Activated CD4-positive, alpha-beta T cell treated with anti-CD3 and anti-CD28 coated beads, Interleukin-2, amount 10 ng/mL, durations not matched to agents 7 days and 5 days (primary cell): Measurements from ENCODE around the gene HHAT. TPM values are rescaled to one million over a fixed set of nuclear protein-coding genes. Genes with fewer than 3 reads are reported as not detected.

Source experiments
- CTCF ChIA-PET: fragments of 350-600 bp; sonication (Branson Sonifier 250); formaldehyde crosslinking; loops from one replicate; lab custom pipeline; 2021; ENCODE audit warnings: antibody characterized with exemption; lab: Charles Lee
- POLR2A ChIA-PET: fragments of 350-600 bp; sonication (Branson Sonifier 250); formaldehyde crosslinking; loops from one replicate; lab custom pipeline; 2021; ENCODE audit warnings: antibody characterized with exemption; lab: Charles Lee
- DNase-seq: peaks from one replicate; pipeline ENCODE4 v3.0.0-alpha.2; 2020
- H3K27ac Mint-ChIP-seq: one replicate; pipeline ENCODE4 v1.8.0; 2021; ENCODE audit warnings: mild to moderate bottlenecking, moderate library complexity, mixed read lengths
- H3K27me3 Mint-ChIP-seq: one replicate; pipeline ENCODE4 v1.8.0; 2021; ENCODE audit warnings: mixed read lengths
- H3K36me3 Mint-ChIP-seq: one replicate; pipeline ENCODE4 v1.8.0; 2021; ENCODE audit warnings: low read depth, mixed read lengths
- H3K4me1 Mint-ChIP-seq: one replicate; pipeline ENCODE4 v1.8.0; 2021; ENCODE audit warnings: mixed read lengths
- H3K4me3 Mint-ChIP-seq: one replicate; pipeline ENCODE4 v1.8.0; 2021; ENCODE audit warnings: mild to moderate bottlenecking, moderate library complexity, mixed read lengths
- H3K9me3 Mint-ChIP-seq: one replicate; pipeline ENCODE4 v1.8.0; 2021; ENCODE audit warnings: mixed read lengths
- total RNA-seq, 2 experiments: library from RNA; stranded (reverse); gene quantifications; one replicate each; pipeline ENCODE4 v1.2.3, GENCODE V29; 2021

HHAT gene
- total RNA-seq, 2 experiments from 2014 or later: 1.3 to 1.5 TPM

- no peak overlapping the region for H3K4me3 Mint-ChIP-seq
- ChIA-PET POLR2A (no interaction called here), CTCF (no interaction called here)
- H3K27ac Mint-ChIP-seq: no peak overlapping the region
- no peak for DNase-seq
- no peaks in the 10 kb centered on the region for H3K36me3 Mint-ChIP-seq
- no peaks in the 10 kb centered on the region for H3K4me1 Mint-ChIP-seq
- no peaks in the 10 kb centered on the region for H3K27me3 Mint-ChIP-seq
- H3K9me3 Mint-ChIP-seq: no peaks in the 10 kb centered on the region
Measured at GRCh38 chr1:210496063-210496462, 167.4 kb downstream of the HHAT start.

DNA sequence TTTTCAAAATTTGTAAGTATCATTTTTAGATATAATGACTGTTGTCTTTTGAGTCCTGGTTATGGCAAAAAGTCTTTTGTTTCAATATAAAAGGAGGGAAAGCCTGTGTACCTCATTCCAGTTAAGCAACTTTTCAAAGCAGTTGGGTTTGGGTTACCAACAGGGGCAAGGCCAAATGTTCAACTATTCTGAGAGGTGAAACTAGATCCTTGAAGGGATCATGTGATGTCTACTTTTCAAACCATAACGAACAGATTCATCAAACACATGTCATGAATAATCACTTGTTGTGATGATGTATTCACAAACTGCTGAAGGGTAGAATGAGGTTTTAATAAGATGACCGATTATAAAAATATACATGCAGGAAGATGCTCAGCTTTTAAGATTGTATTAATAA lies 171.3 kb downstream of the HHAT start:
- ChIA-PET POLR2A (no interaction called here), CTCF (interaction anchor here (0.7 kb wide), 2 partner anchors 13 to 163 kb away, joined by 3 to 4 read pairs; no protein-coding TSS in a partner anchor)
- Mint-ChIP-seq H3K36me3 (no peaks in the 10 kb centered on the region), H3K9me3 (no peaks in the 10 kb centered on the region), H3K27me3 (no peaks in the 10 kb centered on the region), H3K4me1 (no peaks in the 10 kb centered on the region), H3K4me3 (no peak overlapping the region), H3K27ac (no peak overlapping the region)
- no peak for DNase-seq

GRCh38 chr1:210500831-210501230 lies 172.1 kb downstream of the HHAT start:
- ChIA-PET POLR2A (no interaction called here), CTCF (no interaction called here)
- no peaks in the 10 kb centered on the region for H3K27me3 Mint-ChIP-seq
- no peaks in the 10 kb centered on the region for H3K9me3 Mint-ChIP-seq
- no peaks in the 10 kb centered on the region for H3K4me1 Mint-ChIP-seq
- H3K27ac Mint-ChIP-seq: no peak overlapping the region
- DNase-seq: no peak
- no peaks in the 10 kb centered on the region for H3K36me3 Mint-ChIP-seq
- no peak overlapping the region for H3K4me3 Mint-ChIP-seq

- Mint-ChIP-seq H3K9me3 (no peaks in the 10 kb centered on the region), H3K4me1 (no peaks in the 10 kb centered on the region), H3K27ac (no peak overlapping the region), H3K4me3 (no peak overlapping the region), H3K27me3 (no peaks in the 10 kb centered on the region), H3K36me3 (no peaks in the 10 kb centered on the region)
- CTCF ChIA-PET: interaction anchor here (0.6 kb wide), 1 partner anchor 1090 kb away, joined by 3 read pairs; no protein-coding TSS in a partner anchor
- no peak for DNase-seq
- POLR2A ChIA-PET: no interaction called here
Measured at GRCh38 chr1:210504286-210504685, 175.6 kb downstream of the HHAT start.

- Mint-ChIP-seq H3K4me3 (no peak overlapping the region), H3K4me1 (no peaks in the 10 kb centered on the region), H3K36me3 (no peaks in the 10 kb centered on the region), H3K27ac (no peak overlapping the region), H3K9me3 (no peaks in the 10 kb centered on the region), H3K27me3 (no peaks in the 10 kb centered on the region)
- no peak for DNase-seq
- ChIA-PET POLR2A (no interaction called here), CTCF (interaction anchor here (0.6 kb wide), 1 partner anchor 450 kb away, joined by 3 read pairs; no protein-coding TSS in a partner anchor)
Measured at GRCh38 chr1:210505601-210506496, 177.1 kb downstream of the HHAT start.

GRCh38 chr1:210506689-210507088 lies 178.0 kb downstream of the HHAT start:
- H3K27me3 Mint-ChIP-seq: no peaks in the 10 kb centered on the region
- no peaks in the 10 kb centered on the region for H3K9me3 Mint-ChIP-seq
- ChIA-PET CTCF (interaction anchor here (0.6 kb wide), 1 partner anchor 29 kb away, joined by 4 read pairs; no protein-coding TSS in a partner anchor), POLR2A (no interaction called here)
- H3K4me1 Mint-ChIP-seq: no peaks in the 10 kb centered on the region
- DNase-seq: no peak
- H3K27ac Mint-ChIP-seq: no peak overlapping the region
- H3K4me3 Mint-ChIP-seq: no peak overlapping the region
- no peaks in the 10 kb centered on the region for H3K36me3 Mint-ChIP-seq

- Mint-ChIP-seq H3K4me1 (no peaks in the 10 kb centered on the region), H3K27ac (no peak overlapping the region), H3K9me3 (no peaks in the 10 kb centered on the region), H3K27me3 (no peaks in the 10 kb centered on the region), H3K4me3 (no peak overlapping the region), H3K36me3 (no peaks in the 10 kb centered on the region)
- ChIA-PET POLR2A (no interaction called here), CTCF (interaction anchor here (0.6 kb wide), 1 partner anchor 245 kb away, joined by 3 read pairs; no protein-coding TSS in a partner anchor)
- DNase-seq: no peak
Measured at GRCh38 chr1:210516092-210516656, 187.5 kb downstream of the HHAT start.

DNA sequence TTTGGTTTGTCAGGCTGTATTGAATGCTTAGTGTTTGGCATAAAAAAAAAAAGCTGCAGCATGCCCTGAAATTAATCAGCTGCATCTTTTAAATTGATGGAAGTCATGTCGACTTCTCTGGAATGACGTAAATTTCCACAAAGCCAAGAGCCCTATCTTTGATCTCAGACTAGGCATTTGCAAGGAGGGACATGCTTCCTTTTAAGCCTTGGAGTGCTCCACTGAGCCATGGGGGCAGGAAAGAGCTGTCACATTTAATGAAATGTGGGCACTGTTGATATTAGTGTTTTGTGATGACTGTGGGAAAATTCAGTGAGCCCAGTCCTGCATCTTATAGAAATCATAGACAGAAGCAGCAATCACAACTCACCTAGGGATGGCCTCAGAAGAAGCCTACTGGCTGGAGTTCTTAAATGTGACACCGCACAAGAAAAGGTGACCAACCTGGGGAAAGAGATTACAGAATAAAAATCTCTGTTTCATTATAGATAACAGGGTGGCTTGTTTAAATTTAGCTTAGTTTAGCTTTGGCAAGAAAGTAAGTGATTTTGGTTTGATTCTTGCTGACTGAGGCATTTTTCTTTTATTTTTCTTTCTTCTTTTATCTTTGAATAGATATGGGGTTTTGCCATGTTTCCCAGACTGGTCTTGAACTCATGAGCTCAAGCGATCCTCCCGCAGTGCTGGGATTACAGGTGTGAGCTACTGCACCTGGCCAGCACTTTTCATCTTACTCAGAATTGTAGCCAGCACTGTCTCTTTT lies 188.2 kb downstream of the HHAT start:
- Mint-ChIP-seq H3K27me3 (no peaks in the 10 kb centered on the region), H3K36me3 (no peaks in the 10 kb centered on the region), H3K27ac (no peak overlapping the region), H3K4me3 (no peak overlapping the region), H3K9me3 (no peaks in the 10 kb centered on the region), H3K4me1 (no peaks in the 10 kb centered on the region)
- CTCF ChIA-PET: interaction anchor here (0.6 kb wide), 1 partner anchor 608 kb away, joined by 3 read pairs; no protein-coding TSS in a partner anchor
- POLR2A ChIA-PET: no interaction called here
- no peak for DNase-seq

DNA sequence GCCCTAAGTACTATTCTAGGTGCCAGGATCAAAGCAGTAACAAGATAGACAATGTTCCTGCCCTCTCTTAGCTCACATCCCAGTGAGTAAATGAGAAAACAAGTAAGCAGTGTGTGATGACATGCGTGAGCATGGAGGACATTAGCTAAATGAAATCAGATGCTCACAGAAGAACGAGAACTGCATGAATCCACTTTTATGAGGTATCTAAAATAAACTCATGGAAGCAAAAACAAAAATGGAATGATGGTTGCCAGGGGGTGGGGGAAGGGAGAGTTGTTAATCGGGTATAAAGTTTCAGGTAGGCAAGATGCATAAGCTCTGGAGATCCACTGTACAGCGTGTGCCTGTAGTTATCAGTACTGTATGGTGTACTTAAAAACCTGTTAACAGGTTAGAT lies 195.1 kb downstream of the HHAT start:
- no peaks in the 10 kb centered on the region for H3K4me1 Mint-ChIP-seq
- no peaks in the 10 kb centered on the region for H3K27me3 Mint-ChIP-seq
- H3K27ac Mint-ChIP-seq: no peak overlapping the region
- H3K36me3 Mint-ChIP-seq: no peaks in the 10 kb centered on the region
- H3K9me3 Mint-ChIP-seq: no peaks in the 10 kb centered on the region
- ChIA-PET CTCF (interaction anchor here (0.6 kb wide), 1 partner anchor 152 kb away, joined by 3 read pairs; no protein-coding TSS in a partner anchor), POLR2A (no interaction called here)
- no peak overlapping the region for H3K4me3 Mint-ChIP-seq
- DNase-seq: no peak

- no peaks in the 10 kb centered on the region for H3K27me3 Mint-ChIP-seq
- H3K4me3 Mint-ChIP-seq: no peak overlapping the region
- CTCF ChIA-PET: no interaction called here
Measured at GRCh38 chr1:210525716-210526454, 197.2 kb downstream of the HHAT start.

GRCh38 chr1:210527091-210527490 lies 198.4 kb downstream of the HHAT start:
- Mint-ChIP-seq H3K4me3 (no peak overlapping the region), H3K27me3 (no peaks in the 10 kb centered on the region), H3K36me3 (no peaks in the 10 kb centered on the region), H3K9me3 (no peaks in the 10 kb centered on the region), H3K27ac (no peak overlapping the region), H3K4me1 (no peaks in the 10 kb centered on the region)
- ChIA-PET POLR2A (no interaction called here), CTCF (no interaction called here)
- DNase-seq: no peak

More at GRCh38 chr1:210525716-210526454, 197.2 kb downstream of the HHAT start:
- POLR2A ChIA-PET: no interaction called here
- H3K9me3 Mint-ChIP-seq: no peaks in the 10 kb centered on the region
- no peaks in the 10 kb centered on the region for H3K4me1 Mint-ChIP-seq
- DNase-seq: no peak
- H3K27ac Mint-ChIP-seq: no peak overlapping the region
- H3K36me3 Mint-ChIP-seq: no peaks in the 10 kb centered on the region

GRCh38 chr1:210531475-210532222 lies 202.9 kb downstream of the HHAT start:
- ChIA-PET CTCF (no interaction called here), POLR2A (no interaction called here)
- H3K4me1 Mint-ChIP-seq: no peaks in the 10 kb centered on the region
- DNase-seq: no peak
- H3K27ac Mint-ChIP-seq: no peak overlapping the region
- no peaks in the 10 kb centered on the region for H3K9me3 Mint-ChIP-seq
- H3K4me3 Mint-ChIP-seq: no peak overlapping the region
- no peaks in the 10 kb centered on the region for H3K27me3 Mint-ChIP-seq
- H3K36me3 Mint-ChIP-seq: no peaks in the 10 kb centered on the region
